GM12878 (cell line): ENCODE measurements around the gene NKX2-2. TPM values are rescaled to one million over a fixed set of nuclear protein-coding genes. Genes with fewer than 3 reads are reported as not detected.

Experiments
- ATAC-seq: fragments of 200-7000 bp; cut with Tn5 transposase; 3 replicates; pipeline ENCODE4 v1.9.1; 2020; ENCODE audit warnings: mild to moderate bottlenecking, moderate library complexity
- BruUV-seq: library from RNA; stranded (reverse); fragments of 400-500 nt; replicated peaks from 2 replicates; lab custom pipeline; 2021; lab: Mats Ljungman, UMichigan
- CTCF ChIA-PET: fragments of 300-600 bp; sonication (Branson Sonifier 250); formaldehyde crosslinking; extraction: SDS; loops from one replicate; lab custom pipeline; 2021; ENCODE audit warnings: inconsistent platforms; lab: Yijun Ruan, JAX
- POLR2A ChIA-PET: fragments of 350-600 bp; formaldehyde crosslinking; extraction: SDS; loops from one replicate; lab custom pipeline; 2021; ENCODE audit warnings: inconsistent platforms; lab: Charles Lee
- RAD21 ChIA-PET: fragments of 300-600 bp; sonication (Branson Sonifier 250); formaldehyde crosslinking; loops from one replicate; lab custom pipeline; 2023; ENCODE audit warnings: antibody characterized with exemption; ENCODE audit not compliant: unreplicated experiment; lab: Charles Lee
- SMC1A ChIA-PET: fragments of 300-600 bp; sonication (Branson Sonifier 250); formaldehyde crosslinking; loops from one replicate; lab custom pipeline; 2023; ENCODE audit not compliant: unreplicated experiment, uncharacterized antibody; lab: Charles Lee
- DNase-seq: peaks from one replicate; pipeline ENCODE4 v3.0.0-alpha.2; 2011; ENCODE audit warnings: low read depth, low spot score
- FAIRE-seq: peaks from 3 replicates; lab custom pipeline; 2011; peaks lifted over from hg19 to GRCh38; lab: Jason Lieb, UNC
- H2AFZ ChIP-seq: 2 replicates; pipeline ENCODE4 v1.6.0; 2011; ENCODE audit warnings: low read depth, low read length, control low read depth; ENCODE audit not compliant: control insufficient read depth
- H3K27ac ChIP-seq: 2 replicates; pipeline ENCODE4 v1.5.1; 2011; ENCODE audit warnings: control low read depth; ENCODE audit not compliant: control insufficient read depth, insufficient read depth
- H3K27me3 ChIP-seq, 2 experiments: replicated peaks in 1 of 2; 2 replicates each; pipeline versions ENCODE4 v1.6.0 to v1.6.1; 2011; ENCODE audit warnings: low read length in 1 of 2; ENCODE audit not compliant: control insufficient read depth in 2 of 2, insufficient read depth in 2 of 2
- H3K36me3 ChIP-seq, 2 experiments: 2 replicates each; pipeline ENCODE4 v1.5.1; 2011; ENCODE audit warnings: low read length in 1 of 2; ENCODE audit not compliant: control insufficient read depth in 2 of 2, insufficient read depth in 2 of 2
- H3K4me1 ChIP-seq: 2 replicates; pipeline ENCODE4 v1.6.1; 2011; ENCODE audit warnings: mild to moderate bottlenecking, low read length, moderate library complexity, mixed read lengths; ENCODE audit not compliant: control insufficient read depth, insufficient read depth
- H3K4me2 ChIP-seq: 2 replicates; pipeline ENCODE4 v1.6.0; 2011; ENCODE audit warnings: control low read depth; ENCODE audit not compliant: control insufficient read depth, insufficient read depth
- H3K4me3 ChIP-seq: fragments of 200-600 bp; sonication (generic); 2 replicates; pipeline ENCODE4 v1.5.1; 2016
- H3K79me2 ChIP-seq: 2 replicates; pipeline ENCODE4 v1.6.0; 2011; ENCODE audit warnings: low read length; ENCODE audit not compliant: control insufficient read depth, insufficient read depth
- H3K9ac ChIP-seq: 2 replicates; pipeline ENCODE4 v1.8.0; 2011; ENCODE audit warnings: low read length, control low read depth, mixed read lengths; ENCODE audit not compliant: control insufficient read depth, insufficient read depth
- H3K9me3 ChIP-seq: replicated peaks from 3 replicates; pipeline ENCODE4 v1.5.1; 2011; ENCODE audit warnings: mild to moderate bottlenecking, low read length; ENCODE audit not compliant: control insufficient read depth, insufficient read depth
- H4K20me1 ChIP-seq: 2 replicates; pipeline ENCODE4 v1.6.0; 2011; ENCODE audit not compliant: control insufficient read depth, insufficient read depth
- BMI1 ChIP-seq: fragments of 450-650 bp; IDR thresholded peaks from 2 replicates; pipeline ENCODE4 v1.6.1; 2016; ENCODE audit warnings: mild to moderate bottlenecking, moderate library complexity, borderline replicate concordance
- CTCF ChIP-seq, 3 experiments: IDR thresholded peaks in 2 of 3; conservative IDR thresholded peaks in 1 of 3; 2 replicates each; pipeline ENCODE4 v1.5.1; 2011; ENCODE audit warnings: low read depth in 3 of 3, low read length in 3 of 3, mild to moderate bottlenecking in 3 of 3, control low read depth in 2 of 3, moderate library complexity in 2 of 3, inconsistent platforms in 1 of 3, mixed read lengths in 1 of 3; ENCODE audit not compliant: control insufficient read depth in 2 of 3, insufficient read depth in 1 of 3; ENCODE audit errors: extremely low read depth in 1 of 3
- RAD21 ChIP-seq: IDR thresholded peaks from 2 replicates; pipeline ENCODE4 v1.6.1; 2011; ENCODE audit warnings: mild to moderate bottlenecking, low read depth, low read length, moderate library complexity; ENCODE audit not compliant: insufficient read depth
- RAD51 ChIP-seq: fragments of 450-650 bp; IDR thresholded peaks from 2 replicates; pipeline ENCODE4 v1.6.1; 2016; ENCODE audit warnings: moderate library complexity, mild to moderate bottlenecking, inconsistent platforms
- ZNF24 ChIP-seq: fragments of 450-650 bp; IDR thresholded peaks from 2 replicates; pipeline ENCODE4 v1.6.1; 2017; ENCODE audit warnings: antibody characterized with exemption, mild to moderate bottlenecking
- WGBS: methylation state at CpG from one replicate; pipeline ENCODE4 v1.1.6; 2016; ENCODE audit warnings: low lambda C conversion rate; ENCODE audit not compliant: insufficient replicate concordance, insufficient coverage; ENCODE audit errors: missing lambda C conversion rate; 5-methylcytosine and 5-hydroxymethylcytosine counted together
- in situ Hi-C: fragments of 300-500 bp; cut with MboI; formaldehyde crosslinking; loops from 9 replicates; pipeline ENCODE4 v1.14.3; 2018; ENCODE audit warnings: mixed read lengths
- intact Hi-C: fragments of 100-400 bp; cut with micrococcal nuclease; formaldehyde crosslinking; loops from one replicate; pipeline ENCODE4 v1.14.2; 2022; ENCODE audit not compliant: unreplicated experiment
- polyA plus RNA-seq, 11 experiments: library from polyadenylated mRNA; depleted of rRNA in 4 of 11; unstranded in 6 of 11; stranded (reverse) in 5 of 11; fragments of >200 nt; fragmentation: Nextera tagmentation in 4 of 11; fragmentation: Illumina TruSeq in 1 of 11; extraction: Ambion mirVana in 4 of 11; extraction: Trizol in 1 of 11; gene quantifications; 1 replicate in 1 of 11; 2 replicates in 10 of 11; pipeline versions ENCODE4 v1.2.1 to v1.2.3, GENCODE V29; 2011 to 2016; ENCODE audit warnings: inconsistent platforms in 2 of 11, missing spikeins in 2 of 11, low read depth in 1 of 11
- total RNA-seq, 4 experiments: library from RNA; depleted of rRNA in 3 of 4; stranded (reverse); fragments of >200 nt in 3 of 4; fragmentation: Illumina TruSeq in 1 of 4; extraction: Trizol in 1 of 4; gene quantifications; 2 replicates each; pipeline versions ENCODE4 v1.2.1 to v1.2.3, GENCODE V29; 2013 to 2021
- TF ChIP-seq, protein P1 (sequence below): fragments of 450-650 bp; IDR thresholded peaks from 2 replicates; pipeline ENCODE4 v1.6.1; 2016; ENCODE audit warnings: mild to moderate bottlenecking, moderate library complexity, borderline replicate concordance

The NKX2-2 gene
- total and polyA plus RNA-seq, 10 of the 15 experiments (the other 5 are each of a cell fraction or from before 2014, with no cell fraction given), result not detected

DNA sequence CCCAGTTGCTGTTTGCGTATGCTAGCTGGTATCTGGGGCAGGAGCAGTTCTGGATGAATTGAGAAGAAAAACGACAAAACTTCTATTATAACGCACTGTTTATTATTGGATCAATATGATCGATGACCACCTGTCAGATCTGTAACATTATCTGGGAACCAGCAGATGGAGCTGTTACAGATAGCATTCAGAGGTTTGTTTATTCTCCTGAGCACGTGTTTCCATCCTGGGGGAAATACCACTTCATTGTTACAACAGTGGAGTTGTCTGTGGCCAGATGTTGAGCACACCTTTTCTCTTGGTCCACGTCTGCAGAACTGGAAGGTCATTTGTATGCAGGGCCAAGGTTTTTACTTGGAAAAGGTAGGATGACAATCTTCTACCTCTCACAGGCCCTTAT, 16.0 kb upstream of the NKX2-2 start (continued):
- TF ChIP-seq CTCF (IDR thresholded peaks at IDR 0.05 in 2 of 3, conservative IDR thresholded peaks at IDR 0.05 in 1 of 3; ENCODE audit: control insufficient read depth in 2 of 3, extremely low read depth in 1 of 3, insufficient read depth in 1 of 3, low read depth in 3 of 3, low read length in 3 of 3) (peak; percentile 45 to 54 (median 45); a peak in 4 of 6 replicates), RAD21 (peak; percentile 20; the same call in 1 of the 2 replicates), RAD51 (peak; percentile 52), ZNF24 (no peak), BMI1 (no peak)

DNA sequence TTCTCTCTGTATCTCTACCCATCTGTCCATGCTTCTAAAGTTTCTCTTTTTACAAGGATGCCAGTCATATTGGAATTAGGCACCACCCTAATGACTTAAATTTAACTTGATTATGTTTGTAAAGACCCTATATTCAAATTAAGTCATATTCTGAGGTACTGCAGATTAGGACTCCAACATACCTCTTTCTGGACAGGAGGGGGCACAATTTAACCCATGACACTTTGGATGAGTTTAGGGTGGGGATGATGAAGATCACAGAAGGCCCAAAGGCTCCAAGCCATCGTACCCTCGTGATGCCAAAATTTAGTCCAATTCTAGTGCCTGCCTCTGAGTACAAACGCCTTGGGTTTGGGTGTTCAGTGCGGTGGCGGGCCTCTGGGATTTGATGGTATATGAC, 15.0 kb upstream of the NKX2-2 start:
- Histone ChIP-seq H3K9ac (no peak overlapping the region), H3K36me3 (no peaks in the 10 kb centered on the region), H3K9me3 (no peaks in the 10 kb centered on the region)
- no peak for DNase-seq
- intact Hi-C loops, result loop anchor here (1.0 kb wide), 2 partner anchors 43 to 86 kb away; no protein-coding TSS in a partner anchor
- POLR2A ChIA-PET, result interaction anchor here (1.0 kb wide), 1 partner anchor 86 kb away, joined by 3 read pairs; no protein-coding TSS in a partner anchor
- no TSS peak for BruUV-seq
- TF ChIP-seq, protein P1, sequence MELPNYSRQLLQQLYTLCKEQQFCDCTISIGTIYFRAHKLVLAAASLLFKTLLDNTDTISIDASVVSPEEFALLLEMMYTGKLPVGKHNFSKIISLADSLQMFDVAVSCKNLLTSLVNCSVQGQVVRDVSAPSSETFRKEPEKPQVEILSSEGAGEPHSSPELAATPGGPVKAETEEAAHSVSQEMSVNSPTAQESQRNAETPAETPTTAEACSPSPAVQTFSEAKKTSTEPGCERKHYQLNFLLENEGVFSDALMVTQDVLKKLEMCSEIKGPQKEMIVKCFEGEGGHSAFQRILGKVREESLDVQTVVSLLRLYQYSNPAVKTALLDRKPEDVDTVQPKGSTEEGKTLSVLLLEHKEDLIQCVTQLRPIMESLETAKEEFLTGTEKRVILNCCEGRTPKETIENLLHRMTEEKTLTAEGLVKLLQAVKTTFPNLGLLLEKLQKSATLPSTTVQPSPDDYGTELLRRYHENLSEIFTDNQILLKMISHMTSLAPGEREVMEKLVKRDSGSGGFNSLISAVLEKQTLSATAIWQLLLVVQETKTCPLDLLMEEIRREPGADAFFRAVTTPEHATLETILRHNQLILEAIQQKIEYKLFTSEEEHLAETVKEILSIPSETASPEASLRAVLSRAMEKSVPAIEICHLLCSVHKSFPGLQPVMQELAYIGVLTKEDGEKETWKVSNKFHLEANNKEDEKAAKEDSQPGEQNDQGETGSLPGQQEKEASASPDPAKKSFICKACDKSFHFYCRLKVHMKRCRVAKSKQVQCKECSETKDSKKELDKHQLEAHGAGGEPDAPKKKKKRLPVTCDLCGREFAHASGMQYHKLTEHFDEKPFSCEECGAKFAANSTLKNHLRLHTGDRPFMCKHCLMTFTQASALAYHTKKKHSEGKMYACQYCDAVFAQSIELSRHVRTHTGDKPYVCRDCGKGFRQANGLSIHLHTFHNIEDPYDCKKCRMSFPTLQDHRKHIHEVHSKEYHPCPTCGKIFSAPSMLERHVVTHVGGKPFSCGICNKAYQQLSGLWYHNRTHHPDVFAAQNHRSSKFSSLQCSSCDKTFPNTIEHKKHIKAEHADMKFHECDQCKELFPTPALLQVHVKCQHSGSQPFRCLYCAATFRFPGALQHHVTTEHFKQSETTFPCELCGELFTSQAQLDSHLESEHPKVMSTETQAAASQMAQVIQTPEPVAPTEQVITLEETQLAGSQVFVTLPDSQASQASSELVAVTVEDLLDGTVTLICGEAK, result no peak
- TF ChIP-seq CTCF (IDR thresholded peaks at IDR 0.05 in 2 of 3, conservative IDR thresholded peaks at IDR 0.05 in 1 of 3; ENCODE audit: control insufficient read depth in 2 of 3, extremely low read depth in 1 of 3, insufficient read depth in 1 of 3, low read depth in 3 of 3, low read length in 3 of 3), result peak; percentile 8 to 18 (median 14); a peak in 2 of 6 replicates
- TF ChIP-seq, all 136 proteins: peak for 1
- H4K20me1 ChIP-seq, result no peaks in the 10 kb centered on the region; the same call in 1 of the 2 replicates
- H3K4me1 ChIP-seq, result no peaks in the 10 kb centered on the region
- H3K4me2 ChIP-seq, result no peak overlapping the region
- no peaks in the 10 kb centered on the region for H3K79me2 ChIP-seq
- H3K4me3 ChIP-seq, result no peak overlapping the region
- WGBS, result 57% methylated on average over 5 of the region's 5 CpGs
- FAIRE-seq (no peak), ATAC-seq (peak; percentile 66; the same call in 1 of the 3 replicates)
- peaks cover 0 to 3% of the 10 kb centered on the region in 2 experiments for H3K27me3 ChIP-seq
- no peak overlapping the region for H3K27ac ChIP-seq
- RAD21 ChIA-PET, result interaction anchor here (1.1 to 2.6 kb wide), 10 partner anchors 18 to 86 kb away, joined by 4 to 55 read pairs (median 8); no protein-coding TSS in a partner anchor
- H2AFZ ChIP-seq, result no peak overlapping the region
- CTCF ChIA-PET, result interaction anchor here (0.6 to 3.4 kb wide), 15 partner anchors 12 to 286 kb away, joined by 3 to 149 read pairs (median 15); no protein-coding TSS in a partner anchor
- in situ Hi-C loops, result loop anchor here (10.0 kb wide), 1 partner anchor 46 kb away; no protein-coding TSS in a partner anchor
- SMC1A ChIA-PET, result interaction anchor here (0.9 to 3.4 kb wide), 11 partner anchors 8 to 86 kb away, joined by 3 to 131 read pairs (median 8); no protein-coding TSS in a partner anchor
